EH (cell line): Measurements from ENCODE around the gene CTSA.
A peak's percentile ranks its signal among the peaks of the same experiment; 100 is the strongest.
"Not testable (repeated sequence)": the region's sequence is repeated elsewhere in the genome, so short reads cannot be mapped to it uniquely, and the experiment has no call there.

Source experiments
- DNase-seq: peaks from one replicate; pipeline ENCODE4 v3.0.0-alpha.2; 2015; ENCODE audit warnings: low read depth

The CTSA gene

GRCh38 chr20:45896641-45897161 lies 5.6 kb downstream of the CTSA start:
- no peak for DNase-seq

GRCh38 chr20:45897289-45897688 lies 6.2 kb downstream of the CTSA start:
- DNase-seq = no peak

- no peak for DNase-seq
Measured at GRCh38 chr20:45897692-45898091, 6.6 kb downstream of the CTSA start.

- DNase-seq = no peak
Measured at GRCh38 chr20:45898285-45898684, 7.2 kb downstream of the CTSA start.

- no peak for DNase-seq
Measured at GRCh38 chr20:45899046-45899835, 8.1 kb downstream of the CTSA start.

- not testable (repeated sequence) for DNase-seq
Measured at GRCh38 chr20:45901332-45901731, 10.2 kb downstream of the CTSA start.

- no peak for DNase-seq
Measured at GRCh38 chr20:45902199-45902701, 11.1 kb downstream of the CTSA start.

- no peak for DNase-seq
Measured at GRCh38 chr20:45904583-45905504, 13.7 kb downstream of the CTSA start.

GRCh38 chr20:45905505-45906079 lies 14.5 kb downstream of the CTSA start:
- peak; percentile 94 for DNase-seq

GRCh38 chr20:45907219-45907948 lies 16.2 kb downstream of the CTSA start:
- DNase-seq = no peak

- no peak for DNase-seq
Measured at GRCh38 chr20:45908084-45908483, 16.9 kb downstream of the CTSA start.

GRCh38 chr20:45909336-45909808 lies 18.2 kb downstream of the CTSA start:
- no peak for DNase-seq

GRCh38 chr20:45909817-45910669 lies 18.9 kb downstream of the CTSA start:
- no peak for DNase-seq

- peak; percentile 100 for DNase-seq
Measured at GRCh38 chr20:45910670-45911485, 19.7 kb downstream of the CTSA start.

- DNase-seq = peak; percentile 71
Measured at GRCh38 chr20:45911486-45912343, 20.6 kb downstream of the CTSA start, which contains the start of gene PLTP. Gene PLTP, minus strand, starts transcription at chr20:45912155. Its CDS starts 703 bp downstream, at chr20:45911452.

GRCh38 chr20:45912344-45912682 lies 21.2 kb downstream of the CTSA start:
- DNase-seq = no peak

- DNase-seq = no peak
Measured at GRCh38 chr20:45913116-45913515, 22.0 kb downstream of the CTSA start.

GRCh38 chr20:45917790-45918141 lies 26.6 kb downstream of the CTSA start:
- DNase-seq = no peak
